H1 (cell line): Measurements from ENCODE around the gene KCNAB2. TPM values are rescaled to one million over a fixed set of nuclear protein-coding genes. Genes with fewer than 3 reads are reported as not detected.

Experiments used
- CTCF ChIA-PET: fragments of 300-600 bp; sonication (Branson Sonifier 250); formaldehyde crosslinking; loops from one replicate; lab custom pipeline; 2021; ENCODE audit not compliant: partially characterized antibody; lab: Charles Lee
- POLR2A ChIA-PET: fragments of 300-600 bp; sonication (Branson Sonifier 250); formaldehyde crosslinking; loops from one replicate; lab custom pipeline; 2021; ENCODE audit warnings: inconsistent platforms; ENCODE audit not compliant: partially characterized antibody; lab: Charles Lee
- DNase-seq, 2 experiments: peaks; one replicate each; pipeline versions ENCODE4 v3.0.0 to v3.0.0-alpha.2; 2010 to 2022; ENCODE audit warnings: low spot score in 2 of 2, low read depth in 1 of 2, mixed read lengths in 1 of 2
- FAIRE-seq: peaks from 2 replicates; lab custom pipeline; 2011; peaks lifted over from hg19 to GRCh38; lab: Jason Lieb, UNC
- H2AFZ ChIP-seq: 2 replicates; pipeline ENCODE4 v1.8.1; 2012; ENCODE audit warnings: low read length, inconsistent platforms
- H2AK5ac ChIP-seq: 2 replicates; pipeline ENCODE4 v1.6.1; 2013; ENCODE audit warnings: low read depth, low read length
- H2BK120ac ChIP-seq: replicated peaks from 2 replicates; pipeline ENCODE3; 2013; ENCODE audit warnings: low read depth, low read length, inconsistent platforms
- H2BK12ac ChIP-seq: 2 replicates; pipeline ENCODE4 v1.6.1; 2013; ENCODE audit warnings: low read depth, low read length
- H2BK15ac ChIP-seq: 2 replicates; pipeline ENCODE4 v1.6.1; 2013; ENCODE audit warnings: low read length
- H2BK20ac ChIP-seq: 2 replicates; pipeline ENCODE4 v1.6.1; 2013; ENCODE audit warnings: low read length
- H2BK5ac ChIP-seq: 2 replicates; pipeline ENCODE4 v1.6.1; 2013; ENCODE audit warnings: low read depth, low read length
- H3K14ac ChIP-seq: 2 replicates; pipeline ENCODE4 v1.6.1; 2013; ENCODE audit warnings: inconsistent platforms; ENCODE audit not compliant: insufficient read length
- H3K18ac ChIP-seq: 2 replicates; pipeline ENCODE4 v1.6.1; 2013; ENCODE audit warnings: low read length; ENCODE audit errors: extremely low read depth
- H3K23ac ChIP-seq: 2 replicates; pipeline ENCODE4 v1.6.1; 2013; ENCODE audit warnings: inconsistent platforms; ENCODE audit not compliant: insufficient read length
- H3K23me2 ChIP-seq: 2 replicates; pipeline ENCODE4 v1.6.1; 2013; ENCODE audit warnings: low read depth, low read length
- H3K27ac ChIP-seq: 2 replicates; pipeline ENCODE4 v1.6.1; 2011; ENCODE audit warnings: low read depth, low read length, inconsistent platforms
- H3K27me3 ChIP-seq, 4 experiments: replicated peaks in 1 of 4; 1 replicate in 1 of 4; 2 replicates in 3 of 4; pipeline versions ENCODE4 v1.6.1 to v1.8.1; 2011 to 2013; ENCODE audit warnings: low read length in 3 of 4, mild to moderate bottlenecking in 3 of 4, inconsistent platforms in 2 of 4, mixed read lengths in 2 of 4, moderate library complexity in 1 of 4; ENCODE audit not compliant: control insufficient read depth in 3 of 4, insufficient read depth in 3 of 4; ENCODE audit errors: extremely low read depth in 1 of 4
- H3K36me3 ChIP-seq, 4 experiments: 2 replicates each; pipeline versions ENCODE4 v1.6.1 to v1.8.1; 2011 to 2013; ENCODE audit warnings: mild to moderate bottlenecking in 4 of 4, low read length in 3 of 4, moderate library complexity in 2 of 4, control low read depth in 1 of 4, inconsistent platforms in 1 of 4; ENCODE audit not compliant: insufficient read depth in 4 of 4, control insufficient read depth in 2 of 4
- H3K4ac ChIP-seq: replicated peaks from 2 replicates; pipeline ENCODE3; 2013; ENCODE audit warnings: low read length, low read depth, mixed read lengths, inconsistent platforms; ENCODE audit not compliant: insufficient read length
- H3K4me1 ChIP-seq, 4 experiments: replicated peaks in 1 of 4; 1 replicate in 1 of 4; 2 replicates in 3 of 4; pipeline versions ENCODE4 v1.6.1 to v1.8.1; 2011 to 2013; ENCODE audit warnings: low read length in 3 of 4, inconsistent platforms in 2 of 4, mixed read lengths in 1 of 4; ENCODE audit not compliant: insufficient read depth in 4 of 4, control insufficient read depth in 3 of 4
- H3K4me2 ChIP-seq, 2 experiments: 2 replicates each; pipeline versions ENCODE4 v1.6.1 to v1.8.1; 2011 to 2013; ENCODE audit warnings: low read depth in 2 of 2, low read length in 2 of 2, control low read depth in 1 of 2, inconsistent platforms in 1 of 2, mild to moderate bottlenecking in 1 of 2; ENCODE audit not compliant: insufficient read depth in 1 of 2
- H3K4me3 ChIP-seq, 4 experiments: fragments of 200-600, 300-600 bp in 1 of 4; sonication (generic), shearing (Covaris generic), sonication (Bioruptor Twin) in 1 of 4; 2 replicates each; pipeline versions ENCODE4 v1.5.1 to v1.8.1; 2011 to 2016; ENCODE audit warnings: low read length in 4 of 4, low read depth in 3 of 4, control low read depth in 2 of 4, inconsistent platforms in 2 of 4, mild to moderate bottlenecking in 2 of 4, mixed read lengths in 1 of 4, moderate library complexity in 1 of 4; ENCODE audit not compliant: insufficient read depth in 2 of 4; ENCODE audit errors: extremely low read depth in 1 of 4
- H3K56ac ChIP-seq: replicated peaks from 2 replicates; pipeline ENCODE3; 2013; ENCODE audit warnings: low read depth, mild to moderate bottlenecking, mixed read lengths, low read length, inconsistent platforms; ENCODE audit not compliant: insufficient read length
- H3K79me1 ChIP-seq: 2 replicates; pipeline ENCODE4 v1.6.1; 2013; ENCODE audit warnings: low read depth, low read length, control low read depth
- H3K79me2 ChIP-seq, 2 experiments: 2 replicates each; pipeline versions ENCODE4 v1.6.1 to v1.8.1; 2012 to 2013; ENCODE audit warnings: low read length in 2 of 2, mild to moderate bottlenecking in 2 of 2, inconsistent platforms in 1 of 2; ENCODE audit not compliant: insufficient read depth in 2 of 2, control insufficient read depth in 1 of 2
- H3K9ac ChIP-seq, 4 experiments: replicated peaks in 1 of 4; 1 replicate in 1 of 4; 2 replicates in 3 of 4; pipeline versions ENCODE4 v1.6.1 to v1.8.1; 2011 to 2013; ENCODE audit warnings: low read depth in 3 of 4, low read length in 3 of 4, control low read depth in 2 of 4, mild to moderate bottlenecking in 2 of 4, moderate library complexity in 2 of 4, inconsistent platforms in 1 of 4; ENCODE audit errors: extremely low read depth in 1 of 4
- H3K9me3 ChIP-seq, 2 experiments: 2 replicates each; pipeline versions ENCODE4 v1.6.1 to v1.8.1; 2012 to 2013; ENCODE audit warnings: mild to moderate bottlenecking in 2 of 2, moderate library complexity in 2 of 2, control low read depth in 1 of 2, inconsistent platforms in 1 of 2, low read depth in 1 of 2, low read length in 1 of 2, mixed read lengths in 1 of 2; ENCODE audit not compliant: insufficient read depth in 2 of 2
- H4K20me1 ChIP-seq, 2 experiments: replicated peaks in 1 of 2; 2 replicates each; pipeline versions ENCODE3 to v1.8.1; 2011 to 2013; ENCODE audit warnings: inconsistent platforms in 2 of 2, low read length in 2 of 2, mild to moderate bottlenecking in 1 of 2; ENCODE audit not compliant: insufficient read depth in 2 of 2, control insufficient read depth in 1 of 2
- H4K5ac ChIP-seq: 2 replicates; pipeline ENCODE4 v1.6.1; 2013; ENCODE audit warnings: low read length, low read depth, mixed read lengths, inconsistent platforms; ENCODE audit not compliant: insufficient read length
- H4K8ac ChIP-seq: 2 replicates; pipeline ENCODE4 v1.8.0; 2013; ENCODE audit warnings: mild to moderate bottlenecking, moderate library complexity, low read length, inconsistent platforms; ENCODE audit not compliant: insufficient read depth; ENCODE audit errors: extremely low read depth
- H4K91ac ChIP-seq: replicated peaks from 2 replicates; pipeline ENCODE3; 2013; ENCODE audit warnings: low read length, mixed read lengths, inconsistent platforms; ENCODE audit not compliant: insufficient read length
- HDAC2 ChIP-seq, 2 experiments: fragments of 300-600 bp in 1 of 2; sonication (generic) in 1 of 2; IDR thresholded peaks; 2 replicates each; pipeline ENCODE4 v1.6.1; 2011 to 2012; ENCODE audit warnings: low read depth in 2 of 2, low read length in 2 of 2, mild to moderate bottlenecking in 2 of 2, moderate library complexity in 2 of 2, borderline replicate concordance in 1 of 2, inconsistent platforms in 1 of 2
- MAFK ChIP-seq: IDR thresholded peaks from 2 replicates; pipeline ENCODE4 v1.6.1; 2012; ENCODE audit warnings: low read depth, mild to moderate bottlenecking, improper control_type of control experiment, low read length
- TCF12 ChIP-seq: IDR thresholded peaks from 2 replicates; pipeline ENCODE4 v1.6.1; 2011; ENCODE audit warnings: low read depth, mild to moderate bottlenecking, low read length
- WGBS, 2 experiments: shearing (Covaris generic) in 1 of 2; methylation state at CpG; one replicate each; pipeline versions ENCODE4 v1.1.6 to v1.1.7; 2013 to 2015; ENCODE audit warnings: low lambda C conversion rate in 2 of 2, mixed read lengths in 2 of 2, inconsistent platforms in 1 of 2, low coverage in 1 of 2, missing lambda C conversion rate in 1 of 2; ENCODE audit not compliant: insufficient replicate concordance in 2 of 2, insufficient coverage in 1 of 2, insufficient read length in 1 of 2; ENCODE audit errors: extremely low coverage in 1 of 2, missing lambda C conversion rate in 1 of 2; 5-methylcytosine and 5-hydroxymethylcytosine counted together
- polyA plus RNA-seq, 7 experiments: library from polyadenylated mRNA; depleted of rRNA in 3 of 7; stranded (reverse) in 5 of 7; unstranded in 2 of 7; fragments of >200 nt in 5 of 7; fragments of 200-250 nt in 2 of 7; gene quantifications; 1 replicate in 5 of 7; 2 replicates in 1 of 7; 4 replicates in 1 of 7; pipeline versions ENCODE4 v1.2.1 to v1.2.3, GENCODE V29; 2011 to 2013; ENCODE audit warnings: missing spikeins in 2 of 7, mixed read lengths in 2 of 7
- total RNA-seq: library from RNA; stranded (reverse); fragmentation: NEBNext Ultra II Directional; extraction: Animal tissue kit (Norgen Biotek cat#: 25700); gene quantifications from 2 replicates; pipeline ENCODE4 v1.2.1, GENCODE V29; 2021

Gene KCNAB2
- total and polyA plus RNA-seq, 2 of the 8 experiments (the other 6 are each of a cell fraction or from before 2014, with no cell fraction given) = 4.5 to 7.0 TPM

GRCh38 chr1:6072774-6073479 is 27.2 kb downstream of the KCNAB2 start:
- no peaks in the 10 kb centered on the region for H3K23me2 ChIP-seq
- H4K20me1 ChIP-seq = peaks cover 0 to 2% of the 10 kb centered on the region in 2 experiments
- H3K27me3 ChIP-seq = no peaks in the 10 kb centered on the region; a peak in 1 of 7 replicates
- H3K4me3 ChIP-seq = no peak overlapping the region
- no peak overlapping the region for H2BK12ac ChIP-seq
- ChIA-PET CTCF (interaction anchor here (0.5 to 4.6 kb wide), 3 partner anchors 10 to 28 kb away, joined by 3 to 22 read pairs (median 4); no protein-coding TSS in a partner anchor), POLR2A (no interaction called here)
- H2BK15ac ChIP-seq = no peak overlapping the region
- H2BK5ac ChIP-seq = no peak overlapping the region
- no peak overlapping the region for H3K56ac ChIP-seq
- 84% methylated on average over 10 of the region's 17 CpGs; no CpG with 5 or more reads in 1 of the 2 experiments for WGBS, 2 experiments
- H3K4me1 ChIP-seq = peaks cover 0 to 2% (median under 1%) of the 10 kb centered on the region in 4 experiments; a peak in 3 of 7 replicates
- no peak for FAIRE-seq
- no peak overlapping the region for H3K4me2 ChIP-seq
- H3K9ac ChIP-seq = no peak overlapping the region
- no peak overlapping the region for H2AFZ ChIP-seq
- no peak overlapping the region for H2BK120ac ChIP-seq
- H3K4ac ChIP-seq = no peak overlapping the region
- no peaks in the 10 kb centered on the region for H3K79me2 ChIP-seq
- H4K91ac ChIP-seq = no peak overlapping the region
- H4K5ac ChIP-seq = no peak overlapping the region
- peak overlapping the region; percentile 25; the same call in 1 of the 2 replicates for H4K8ac ChIP-seq
- H3K9me3 ChIP-seq = no peaks in the 10 kb centered on the region
- H3K23ac ChIP-seq = no peak overlapping the region
- H2AK5ac ChIP-seq = no peak overlapping the region
- no peaks in the 10 kb centered on the region for H3K79me1 ChIP-seq
- no peak for DNase-seq
- H3K14ac ChIP-seq = no peak overlapping the region
- no peak overlapping the region for H2BK20ac ChIP-seq
- no peak for TF ChIP-seq TCF12
- no peak for TF ChIP-seq HDAC2 (IDR thresholded peaks at IDR 0.05; ENCODE audit: borderline replicate concordance in 1 of 2, low read depth in 2 of 2, low read length in 2 of 2)
- no peak for TF ChIP-seq MAFK
- H3K27ac ChIP-seq = no peak overlapping the region
- H3K36me3 ChIP-seq = no peaks in the 10 kb centered on the region
- H3K18ac ChIP-seq = no peak overlapping the region
